SKM-1 treated with dmso at 0.1 percent for 144 hours (cell line): Measurements from ENCODE around the gene HTN3.
"Not testable (repeated sequence)": the region's sequence is repeated elsewhere in the genome, so short reads cannot be mapped to it uniquely, and the experiment has no call there.

ENCODE experiments used
- DNase-seq: peaks from one replicate; lab custom pipeline; 2025; ENCODE audit not compliant: unreplicated experiment; lab: John Stamatoyannopoulos, UW

The HTN3 gene

DNA sequence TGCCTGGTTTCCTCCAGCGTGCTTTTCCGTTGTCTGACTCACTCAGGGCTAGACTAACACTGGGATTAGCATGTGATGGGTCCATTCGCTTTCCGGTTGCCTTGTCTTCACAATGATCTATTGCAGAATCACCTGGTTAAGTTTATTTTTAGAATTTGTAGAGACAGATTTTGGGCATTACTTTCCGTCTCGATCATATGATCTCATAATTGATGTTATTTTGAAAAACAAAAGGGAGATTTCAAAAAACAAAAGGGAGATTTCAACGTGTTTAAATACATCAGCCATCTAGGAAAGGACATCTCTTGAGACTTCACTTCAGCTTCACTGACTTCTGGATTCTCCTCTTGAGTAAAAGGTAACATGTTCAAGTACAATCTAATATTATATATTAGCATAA, at the start of gene HTN3:
HTN3 (plus strand) TSS at position 301 of the 400 bp plus-strand sequence. CDS start 2,282 bp downstream, outside the sequence.
- not testable (repeated sequence) for DNase-seq

DNA sequence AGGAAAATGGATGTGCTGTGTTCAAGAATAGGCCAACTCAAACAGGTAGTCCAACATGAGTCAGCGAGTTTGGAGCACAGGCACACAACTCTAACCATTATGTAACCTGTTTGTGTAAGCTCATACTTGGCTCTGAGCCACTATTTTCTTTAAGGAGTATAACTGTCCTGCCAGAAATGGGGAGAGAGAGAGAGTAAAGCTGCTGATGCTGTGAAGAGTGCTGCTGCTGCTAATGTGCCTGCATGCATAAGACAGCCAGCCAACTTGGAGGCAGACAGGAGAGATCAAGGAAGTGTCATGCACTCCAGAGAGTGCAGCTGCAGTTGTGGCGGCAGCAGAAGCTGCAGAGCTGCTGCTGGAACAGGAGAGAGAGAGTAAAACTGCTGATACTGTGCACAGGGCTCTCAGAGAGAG, 44.2 kb upstream of the HTN3 start:
- no peak for DNase-seq

DNA sequence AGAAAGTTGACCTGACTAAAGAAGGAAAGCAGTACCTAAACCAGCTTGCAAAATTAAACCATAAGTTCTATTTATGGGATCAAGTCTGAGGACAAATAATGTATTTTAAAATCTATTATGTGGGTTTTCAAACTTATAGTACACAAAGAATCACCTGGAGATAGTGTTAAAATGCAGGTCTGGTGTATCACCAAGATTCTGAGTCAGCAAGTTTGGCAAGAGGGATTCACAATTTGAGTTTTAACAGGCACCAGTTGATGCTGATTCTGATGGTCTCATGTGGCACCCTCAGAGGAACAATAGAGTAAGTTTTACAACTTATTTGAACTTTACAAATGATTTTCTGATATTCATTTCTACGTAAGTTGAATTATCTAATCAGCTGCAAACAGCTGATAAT, 41.6 kb upstream of the HTN3 start:
- no peak for DNase-seq

DNA sequence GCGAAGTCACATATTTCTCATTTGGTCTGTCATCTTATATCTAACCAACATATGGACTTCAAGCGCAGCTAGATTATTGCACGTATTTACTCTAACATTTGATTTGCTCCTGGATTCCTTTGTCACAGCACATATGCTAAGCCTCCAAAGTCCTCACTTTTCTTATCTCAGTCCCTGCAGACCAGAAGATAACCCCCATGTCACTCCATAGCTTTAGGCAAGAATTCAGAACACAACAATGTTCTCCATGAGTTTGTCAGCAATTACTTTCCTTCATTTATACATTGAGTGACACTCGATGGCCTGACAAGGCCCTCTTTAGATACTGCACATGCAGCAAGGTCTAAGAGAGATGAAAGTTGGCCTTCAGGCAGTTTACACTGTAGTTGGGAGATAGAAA, 37.2 kb upstream of the HTN3 start:
- DNase-seq, result no peak

DNA sequence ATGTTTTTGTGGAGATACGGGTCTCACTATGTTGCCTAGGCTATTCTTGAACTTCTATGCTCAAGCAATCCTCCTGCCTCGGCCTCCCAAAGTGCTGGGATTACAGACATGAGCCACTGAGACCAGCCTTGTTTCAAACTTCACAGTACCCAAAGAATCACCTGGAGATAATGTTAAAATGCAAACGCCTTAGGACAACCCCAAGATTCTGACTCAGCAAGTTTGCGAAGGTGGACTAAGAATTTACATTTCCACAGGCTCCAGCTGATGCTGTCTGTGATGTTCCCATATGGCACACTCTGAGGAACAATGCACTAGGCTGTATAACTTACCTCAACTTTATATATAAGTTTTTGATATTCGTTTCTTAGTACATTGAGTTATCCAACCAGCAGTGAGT, 33.5 kb upstream of the HTN3 start:
- no peak for DNase-seq

DNA sequence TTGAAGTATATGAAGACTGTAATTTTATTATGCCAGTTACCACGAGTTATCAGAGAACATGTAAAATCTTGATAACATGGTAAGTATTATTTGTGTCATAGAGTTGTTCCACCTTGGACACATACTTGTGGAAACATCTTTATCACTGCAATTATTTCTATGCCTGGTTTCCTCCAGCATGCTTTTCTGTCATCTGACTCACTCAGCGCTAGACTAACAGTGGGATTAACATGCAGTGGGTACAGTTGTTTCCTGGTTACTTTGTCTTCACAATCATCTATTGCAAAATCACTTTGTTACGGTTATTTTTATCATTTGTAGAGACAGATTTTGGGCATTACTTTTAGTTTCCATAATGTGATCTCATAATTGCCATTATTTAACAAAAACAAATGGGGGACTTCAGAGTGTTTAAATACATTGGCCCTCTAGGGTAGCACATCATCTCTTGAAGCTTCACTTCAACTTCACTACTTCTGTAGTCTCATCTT, 32.7 kb upstream of the HTN3 start, which contains the start of gene STATH:
STATH (plus strand) TSS at position 441 of the 491 bp plus-strand sequence. CDS start 2,472 bp downstream, outside the sequence.
- DNase-seq, result no peak

DNA sequence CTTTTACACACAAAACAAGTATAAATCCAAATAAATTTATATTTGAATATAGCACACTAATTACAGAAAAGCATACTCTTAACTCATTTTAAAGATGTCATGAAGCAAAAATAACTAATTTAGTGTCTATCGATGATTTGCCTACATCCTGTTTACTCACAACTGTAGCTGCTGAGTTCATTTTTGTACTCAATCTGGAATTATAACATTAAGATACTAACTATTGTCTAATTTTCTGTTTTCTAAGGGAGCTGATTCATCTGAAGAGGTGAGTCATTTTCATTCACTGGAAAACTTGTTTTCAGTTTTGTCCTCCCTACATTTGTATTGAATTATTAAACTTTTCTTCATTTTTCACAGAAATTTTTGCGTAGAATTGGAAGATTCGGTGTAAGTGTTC, 28.8 kb upstream of the HTN3 start:
- no peak for DNase-seq

DNA sequence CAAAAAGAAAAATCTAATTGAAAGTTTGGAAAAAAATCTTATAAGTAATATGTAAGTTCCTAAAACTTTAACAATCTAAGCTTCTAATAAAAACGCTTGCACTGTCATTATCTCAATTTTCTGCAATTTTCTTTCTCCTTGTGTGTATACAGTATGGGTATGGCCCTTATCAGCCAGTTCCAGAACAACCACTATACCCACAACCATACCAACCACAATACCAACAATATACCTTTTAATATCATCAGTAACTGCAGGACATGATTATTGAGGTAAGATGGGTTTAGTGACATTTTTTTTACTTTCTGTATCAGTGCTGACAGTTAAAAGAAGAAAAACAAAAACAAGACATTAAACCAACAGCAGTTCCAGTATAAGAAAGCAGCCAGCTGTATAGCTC, 27.5 kb upstream of the HTN3 start:
- DNase-seq, result no peak

DNA sequence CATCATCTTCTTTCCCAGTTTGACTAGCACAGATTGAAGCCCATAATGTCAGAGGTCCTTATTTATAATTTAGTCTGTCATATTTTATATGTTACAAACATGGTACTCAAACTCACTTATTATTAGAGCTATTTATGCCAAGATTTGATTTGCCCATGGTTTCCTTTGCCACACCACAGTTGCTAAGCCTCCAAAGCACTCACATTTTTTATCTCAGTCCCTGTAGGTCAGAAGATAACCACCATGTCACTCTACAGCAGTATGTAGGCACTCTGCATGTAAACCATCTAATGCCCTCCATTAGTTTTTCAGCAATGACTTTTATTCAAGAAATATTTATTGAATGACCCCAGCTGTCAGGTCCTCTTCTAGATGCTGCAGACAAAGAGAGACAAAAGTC, 25.8 kb upstream of the HTN3 start:
- DNase-seq, result no peak

DNA sequence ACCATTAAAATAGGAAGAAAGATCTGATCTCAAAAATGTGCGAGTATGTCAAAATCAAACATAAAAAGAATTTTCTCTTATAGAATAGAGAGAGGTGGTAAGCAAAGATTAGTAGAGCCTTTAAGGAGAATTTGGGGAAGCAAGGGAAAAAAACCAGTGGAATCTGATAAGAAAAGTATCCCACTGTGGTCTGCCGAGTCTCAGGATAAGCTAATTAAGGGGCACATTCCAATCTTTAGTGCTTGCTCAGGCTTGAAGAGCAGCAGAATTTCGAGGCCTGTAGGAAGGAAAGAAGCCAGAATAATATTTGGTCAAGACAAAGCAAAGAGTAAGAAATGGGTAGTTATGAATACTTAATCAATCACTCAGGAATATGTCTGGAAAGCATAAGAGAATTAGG, 19.5 kb upstream of the HTN3 start:
- DNase-seq, result no peak

DNA sequence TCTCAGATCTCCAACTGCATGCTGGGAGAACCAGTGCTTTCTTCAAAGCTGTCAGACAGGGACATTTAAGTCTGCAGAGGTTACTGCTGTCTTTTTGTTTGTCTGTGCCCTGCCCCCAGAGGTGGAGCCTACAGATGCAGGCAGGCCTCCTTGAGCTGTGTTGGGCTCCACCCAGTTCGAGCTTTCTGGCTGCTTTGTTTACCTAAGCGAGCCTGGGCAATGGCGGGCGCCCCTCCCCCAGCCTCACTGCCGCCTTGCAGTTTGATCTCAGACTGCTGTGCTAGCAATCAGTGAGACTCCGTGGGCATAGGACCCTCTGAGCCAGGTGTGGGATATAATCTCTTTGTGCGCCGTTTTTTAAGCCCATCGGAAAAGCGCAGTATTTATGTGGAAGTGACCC, 9.3 kb upstream of the HTN3 start:
- not testable (repeated sequence) for DNase-seq

DNA sequence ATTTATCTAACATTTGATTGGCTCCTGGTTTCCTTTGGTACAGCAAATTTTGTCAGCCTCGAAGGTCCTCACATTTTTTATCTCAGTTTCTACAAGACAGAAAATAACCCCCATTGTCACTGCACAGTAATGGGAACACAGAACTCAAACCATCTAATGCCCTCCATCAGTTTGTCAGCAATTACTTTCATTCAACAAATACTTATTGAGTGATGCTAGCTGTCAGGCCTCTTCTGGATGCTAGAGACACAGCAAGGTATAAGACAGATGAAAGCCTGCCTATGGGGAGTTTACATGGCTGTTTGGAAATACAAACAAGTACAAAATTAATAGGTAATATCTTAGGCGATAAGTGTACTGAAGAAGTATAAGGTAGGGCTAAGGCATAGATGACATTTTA, 5.0 kb upstream of the HTN3 start:
- no peak for DNase-seq

DNA sequence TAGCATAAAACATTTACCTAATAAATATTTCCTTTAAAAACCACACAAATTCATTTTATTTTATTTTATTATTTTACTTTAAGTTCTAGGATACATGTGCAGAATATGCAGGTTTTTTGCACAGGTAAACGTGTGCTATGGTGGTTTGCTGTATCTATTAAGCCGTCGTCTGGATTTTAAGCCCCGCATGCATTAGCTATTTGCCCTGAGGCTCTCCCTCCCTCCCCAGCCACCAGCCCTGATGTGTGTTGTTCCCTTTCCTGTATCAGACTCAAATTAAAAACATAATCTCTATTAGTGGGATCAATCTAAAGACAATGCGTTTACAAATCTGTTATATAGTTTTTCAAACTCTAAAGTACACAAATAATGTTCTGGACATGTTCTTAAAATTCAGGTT, 1.2 kb upstream of the HTN3 start:
- no peak for DNase-seq

DNA sequence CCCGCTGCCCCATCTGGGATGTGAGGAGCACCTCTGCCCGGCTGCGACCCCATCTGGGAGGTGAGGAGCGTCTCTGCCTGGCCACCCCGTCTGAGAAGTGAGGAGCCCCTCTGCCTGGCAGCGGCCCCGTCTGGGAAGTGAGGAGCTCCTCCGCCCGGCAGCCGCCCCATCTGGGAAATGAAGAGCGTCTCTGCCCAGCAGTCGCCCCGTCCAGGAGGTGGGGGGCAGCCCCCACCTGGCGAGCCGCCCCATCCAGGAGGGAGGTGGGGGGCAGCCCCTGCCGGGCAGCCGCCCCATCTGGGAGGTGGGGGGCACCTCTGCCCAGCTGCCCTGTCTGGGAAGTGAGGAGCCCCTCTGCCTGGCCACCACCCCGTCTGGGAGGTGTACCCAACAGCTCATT, 9.3 kb downstream of the HTN3 start:
- DNase-seq, result not testable (repeated sequence)

DNA sequence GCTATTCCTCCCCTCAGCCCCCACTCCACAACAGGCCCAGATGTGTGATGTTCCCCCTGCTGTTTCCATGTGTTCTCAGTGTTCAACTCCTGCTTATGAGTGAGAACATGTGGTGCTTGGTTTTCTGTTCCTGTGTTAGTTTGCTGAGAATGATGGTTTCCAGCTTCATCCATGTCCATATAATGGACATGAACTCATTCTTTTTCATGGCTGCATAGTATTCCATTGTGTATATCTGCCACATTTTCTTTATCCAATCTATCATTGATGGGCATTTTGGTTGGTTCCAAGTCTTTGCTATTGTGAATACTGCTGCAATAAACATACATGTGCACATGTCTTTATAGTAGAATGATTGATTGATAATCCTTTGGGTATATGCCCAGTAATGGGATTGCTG, 11.7 kb downstream of the HTN3 start:
- DNase-seq, result not testable (repeated sequence)

DNA sequence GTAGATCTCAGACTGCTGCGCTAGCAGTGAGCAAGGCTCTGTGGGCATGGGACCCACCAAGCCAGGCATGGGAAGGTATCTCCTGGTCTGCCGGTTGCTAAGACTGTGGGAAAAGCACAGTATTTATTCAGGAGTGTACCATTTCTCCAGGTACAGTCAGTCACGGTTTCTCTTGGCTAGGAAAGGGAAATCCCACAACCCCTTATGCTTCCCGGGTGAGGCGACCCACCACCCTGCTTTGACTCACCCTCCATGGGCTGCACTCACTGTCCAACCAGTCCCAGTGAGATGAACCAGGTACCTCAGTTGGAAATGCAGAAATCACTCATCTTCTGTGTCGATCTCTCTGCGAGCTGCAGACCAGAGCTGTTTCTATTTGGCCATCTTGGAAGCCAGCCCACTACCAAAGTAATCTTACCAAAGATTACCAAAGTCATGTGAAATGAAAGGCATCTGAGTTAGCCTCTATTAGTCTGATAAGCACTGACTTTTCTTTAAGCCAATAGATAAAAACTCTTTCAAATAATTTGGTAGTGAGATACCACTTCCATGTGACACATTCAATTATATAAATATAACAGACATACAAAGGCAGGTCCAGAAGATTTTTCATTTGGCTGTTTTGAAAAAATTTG, 13.5 kb downstream of the HTN3 start:
- DNase-seq, result no peak

DNA sequence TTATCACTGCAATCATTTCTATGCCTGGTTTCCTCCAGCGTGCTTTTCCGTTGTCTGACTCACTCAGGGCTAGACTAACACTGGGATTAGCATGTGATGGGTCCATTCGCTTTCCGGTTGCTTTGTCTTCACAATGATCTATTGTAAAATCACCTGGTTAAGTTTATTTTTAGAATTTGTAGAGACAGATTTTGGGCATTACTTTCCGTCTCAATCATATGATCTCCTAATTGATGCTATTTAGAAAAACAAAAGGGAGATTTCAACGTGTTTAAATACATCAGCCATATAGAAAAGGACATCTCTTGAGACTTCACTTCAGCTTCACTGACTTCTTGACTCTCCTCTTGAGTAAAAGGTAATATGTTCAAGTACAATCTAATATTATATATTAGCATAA, 21.9 kb downstream of the HTN3 start, which contains the start of gene HTN1:
HTN1 (plus strand) TSS at position 301 of the 400 bp plus-strand sequence. CDS start 2,639 bp downstream, outside the sequence.
- not testable (repeated sequence) for DNase-seq

DNA sequence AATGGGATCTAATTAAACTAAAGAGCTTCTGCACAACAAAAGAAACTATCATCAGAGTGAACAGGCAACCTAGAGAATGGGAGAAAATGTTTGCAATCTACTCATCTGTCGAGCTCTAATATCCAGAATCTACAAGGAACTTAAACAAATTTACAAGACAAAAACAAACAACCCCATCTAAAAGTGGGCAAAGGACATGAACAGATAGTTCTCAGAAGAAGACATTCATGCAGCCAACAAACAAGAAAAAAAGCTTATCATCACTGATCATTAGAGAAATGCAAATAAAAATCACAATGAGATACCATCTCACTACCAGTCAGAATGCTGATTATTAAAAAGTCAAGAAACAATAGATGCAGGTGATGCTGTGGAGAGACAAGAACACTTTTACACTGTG, 28.3 kb downstream of the HTN3 start:
- not testable (repeated sequence) for DNase-seq

DNA sequence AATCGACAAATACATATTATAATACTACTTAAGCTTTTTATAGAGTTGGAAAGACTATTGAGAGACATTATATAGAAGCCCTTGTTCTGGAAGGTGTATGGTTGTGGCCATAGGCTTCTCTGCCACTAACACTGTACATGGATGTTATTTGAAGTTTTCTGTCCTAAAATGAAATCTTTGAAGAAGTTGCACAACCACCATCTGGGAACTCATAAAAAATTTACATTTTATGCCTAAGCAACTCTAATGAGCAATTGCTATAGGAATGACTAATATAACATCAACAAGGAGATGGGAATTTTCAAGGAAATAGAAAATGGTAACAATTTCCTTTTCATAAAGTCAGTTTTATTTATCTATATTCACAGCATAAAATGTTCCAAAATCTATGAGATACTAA, 29.4 kb downstream of the HTN3 start:
- no peak for DNase-seq

DNA sequence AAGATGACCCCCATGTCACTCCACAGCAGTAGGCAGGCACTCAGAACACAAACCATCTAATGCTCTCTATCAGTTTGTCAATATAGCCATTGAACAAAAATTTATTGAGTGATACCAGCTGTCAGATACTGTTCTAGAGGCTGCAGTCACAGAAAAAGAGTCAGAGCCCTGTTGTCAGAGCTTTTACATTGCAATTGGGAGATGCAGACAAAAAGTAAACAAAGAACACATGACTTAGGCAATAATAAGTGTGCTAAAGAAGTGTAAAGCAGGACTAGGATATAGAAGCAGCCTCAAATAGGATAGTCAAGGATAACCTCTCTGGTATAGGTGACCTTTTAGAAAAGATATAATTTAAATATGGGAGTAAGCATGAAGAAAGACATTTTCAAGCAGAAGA, 30.9 kb downstream of the HTN3 start:
- no peak for DNase-seq

DNA sequence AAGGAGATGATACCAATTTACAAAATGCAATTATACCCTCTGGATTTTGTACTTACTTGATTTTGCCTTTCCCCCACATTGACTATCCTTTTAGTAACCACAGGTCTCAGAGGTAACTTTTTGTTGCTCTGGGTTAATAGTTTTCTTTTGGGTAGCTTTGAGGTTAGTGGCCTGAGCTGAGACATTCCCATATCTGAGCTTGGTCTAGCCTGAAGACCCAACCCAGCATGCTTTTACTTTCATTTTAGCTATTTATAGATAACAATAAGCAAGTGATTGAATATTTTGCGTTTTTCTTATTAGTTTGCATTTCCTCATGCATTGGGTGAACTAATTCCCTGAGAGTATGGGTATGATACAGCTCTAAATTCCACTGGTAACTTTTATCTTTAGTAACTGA, 33.7 kb downstream of the HTN3 start:
- DNase-seq, result no peak

DNA sequence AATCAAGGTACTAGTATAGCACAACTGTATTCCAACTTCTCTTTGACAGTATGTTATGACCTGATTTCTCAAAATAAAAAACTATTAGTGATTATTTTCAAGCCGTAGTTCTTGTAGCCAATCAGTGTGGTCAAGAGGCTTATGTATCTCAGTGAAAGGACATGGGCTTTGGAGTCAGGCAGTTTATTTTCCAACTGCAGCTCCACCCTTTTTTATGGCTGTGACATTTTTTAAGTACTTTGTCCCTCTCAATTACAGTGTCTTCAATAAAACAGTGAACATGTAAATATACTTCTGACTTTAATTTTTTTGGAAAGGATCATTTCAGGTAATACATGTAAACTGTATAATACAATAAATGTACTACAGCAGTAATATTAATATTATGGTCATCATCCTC, 51.9 kb downstream of the HTN3 start:
- no peak for DNase-seq
